SU-DHL-6 (cell line): ENCODE measurements around the gene ILF2.

Source experiments
- EZH2phosphoT487 ChIP-seq: fragments of 200-600 bp; sonication (generic), shearing (Covaris generic); conservative IDR thresholded peaks from 2 replicates; pipeline ENCODE4 v1.6.1; 2018; ENCODE audit warnings: mild to moderate bottlenecking, antibody characterized with exemption, low read length, moderate library complexity, mixed read lengths
- TF ChIP-seq, protein P1 (sequence below): fragments of 200-600 bp; sonication (generic); IDR thresholded peaks from one replicate; pipeline ENCODE4 v1.5.1; 2017; ENCODE audit warnings: antibody characterized with exemption, mild to moderate bottlenecking, low read length, moderate library complexity; ENCODE audit not compliant: insufficient read depth, poor library complexity, severe bottlenecking

DNA sequence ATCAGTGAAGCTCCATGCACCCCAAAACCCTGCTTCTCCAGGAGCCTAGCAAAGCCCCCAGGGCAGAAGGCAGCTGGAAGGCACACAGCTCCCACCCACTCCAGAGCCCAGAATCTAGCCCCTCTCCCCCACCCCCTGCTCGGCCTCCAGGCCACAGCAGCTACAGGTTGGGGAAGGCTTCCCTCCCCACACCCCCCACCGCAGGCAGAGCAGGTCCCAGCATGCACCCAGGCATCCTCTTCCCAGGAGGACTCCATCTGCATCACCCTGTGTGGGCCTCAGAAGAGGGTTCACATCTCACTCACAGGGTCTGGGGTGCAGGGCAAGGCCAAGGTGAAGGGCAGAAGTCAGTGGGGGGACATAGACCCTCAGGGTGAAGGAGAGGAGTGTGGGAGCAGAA lies 55.4 kb downstream of the ILF2 start:
- TF ChIP-seq, protein P1, sequence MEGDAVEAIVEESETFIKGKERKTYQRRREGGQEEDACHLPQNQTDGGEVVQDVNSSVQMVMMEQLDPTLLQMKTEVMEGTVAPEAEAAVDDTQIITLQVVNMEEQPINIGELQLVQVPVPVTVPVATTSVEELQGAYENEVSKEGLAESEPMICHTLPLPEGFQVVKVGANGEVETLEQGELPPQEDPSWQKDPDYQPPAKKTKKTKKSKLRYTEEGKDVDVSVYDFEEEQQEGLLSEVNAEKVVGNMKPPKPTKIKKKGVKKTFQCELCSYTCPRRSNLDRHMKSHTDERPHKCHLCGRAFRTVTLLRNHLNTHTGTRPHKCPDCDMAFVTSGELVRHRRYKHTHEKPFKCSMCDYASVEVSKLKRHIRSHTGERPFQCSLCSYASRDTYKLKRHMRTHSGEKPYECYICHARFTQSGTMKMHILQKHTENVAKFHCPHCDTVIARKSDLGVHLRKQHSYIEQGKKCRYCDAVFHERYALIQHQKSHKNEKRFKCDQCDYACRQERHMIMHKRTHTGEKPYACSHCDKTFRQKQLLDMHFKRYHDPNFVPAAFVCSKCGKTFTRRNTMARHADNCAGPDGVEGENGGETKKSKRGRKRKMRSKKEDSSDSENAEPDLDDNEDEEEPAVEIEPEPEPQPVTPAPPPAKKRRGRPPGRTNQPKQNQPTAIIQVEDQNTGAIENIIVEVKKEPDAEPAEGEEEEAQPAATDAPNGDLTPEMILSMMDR: no peak
- no peak for TF ChIP-seq EZH2phosphoT487
